SU-DHL-6 (cell line): ENCODE data around the gene SKIDA1.

ENCODE experiments used
- H2AFZ ChIP-seq: fragments of 200-600 bp; sonication (generic); 2 replicates; pipeline ENCODE4 v1.6.1; 2014; ENCODE audit warnings: low read depth, mild to moderate bottlenecking, moderate library complexity, mixed read lengths, antibody characterized with exemption, low read length; ENCODE audit not compliant: severe bottlenecking
- H3F3A ChIP-seq: fragments of 200-600 bp; shearing (Covaris generic); 2 replicates; pipeline ENCODE4 v1.6.0; 2016; ENCODE audit warnings: antibody characterized with exemption, mild to moderate bottlenecking; ENCODE audit not compliant: insufficient read depth
- H3K27ac ChIP-seq: fragments of 200-600 bp; sonication (generic); 2 replicates; pipeline ENCODE4 v1.5.1; 2016; ENCODE audit warnings: low read depth, mild to moderate bottlenecking, low read length, moderate library complexity, mixed read lengths
- H3K27me3 ChIP-seq: fragments of 200-600 bp; sonication (generic), shearing (Covaris generic); 2 replicates; pipeline ENCODE4 v1.6.0; 2014; ENCODE audit warnings: mild to moderate bottlenecking, low read length
- H3K36me3 ChIP-seq: fragments of 200-600 bp; sonication (generic); 2 replicates; pipeline ENCODE4 v1.6.1; 2014; ENCODE audit warnings: mild to moderate bottlenecking, low read length, mixed read lengths
- H3K4me2 ChIP-seq: fragments of 300-600, 200-600 bp; shearing (Covaris generic), sonication (generic); 2 replicates; pipeline ENCODE4 v1.6.0; 2014; ENCODE audit warnings: low read length, low read depth, mild to moderate bottlenecking; ENCODE audit not compliant: poor library complexity, severe bottlenecking
- H3K4me3 ChIP-seq: fragments of 200-600 bp; sonication (generic); 2 replicates; pipeline ENCODE4 v1.5.1; 2014; ENCODE audit warnings: antibody characterized with exemption, low read length, mild to moderate bottlenecking, mixed read lengths; ENCODE audit not compliant: insufficient read depth, poor library complexity, severe bottlenecking
- H3K79me2 ChIP-seq: fragments of 200-600 bp; sonication (generic); 2 replicates; pipeline ENCODE4 v1.6.1; 2014; ENCODE audit warnings: mild to moderate bottlenecking, low read length, moderate library complexity; ENCODE audit not compliant: insufficient read depth
- H3K9ac ChIP-seq: fragments of 200-600 bp; sonication (generic); 2 replicates; pipeline ENCODE4 v1.7.0; 2014; ENCODE audit warnings: mild to moderate bottlenecking, low read length
- H3K9me2 ChIP-seq: fragments of 200-600 bp; sonication (generic); replicated peaks from 2 replicates; pipeline ENCODE4 v1.6.1; 2014; ENCODE audit warnings: low read length; ENCODE audit not compliant: insufficient read depth
- H3K9me3 ChIP-seq: fragments of 200-600 bp; sonication (generic); 2 replicates; pipeline ENCODE4 v1.6.1; 2014; ENCODE audit warnings: low read length, mixed read lengths; ENCODE audit not compliant: insufficient read depth
- H4K20me1 ChIP-seq: fragments of 200-600 bp; sonication (generic); 2 replicates; pipeline ENCODE4 v1.6.1; 2014; ENCODE audit warnings: low read depth, mild to moderate bottlenecking, antibody characterized with exemption, low read length, moderate library complexity, mixed read lengths
- EZH2phosphoT487 ChIP-seq: fragments of 200-600 bp; sonication (generic), shearing (Covaris generic); conservative IDR thresholded peaks from 2 replicates; pipeline ENCODE4 v1.6.1; 2018; ENCODE audit warnings: mild to moderate bottlenecking, antibody characterized with exemption, low read length, moderate library complexity, mixed read lengths
- TF ChIP-seq, protein P1 (sequence below): fragments of 200-600 bp; sonication (generic); IDR thresholded peaks from one replicate; pipeline ENCODE4 v1.5.1; 2017; ENCODE audit warnings: antibody characterized with exemption, mild to moderate bottlenecking, low read length, moderate library complexity; ENCODE audit not compliant: insufficient read depth, poor library complexity, severe bottlenecking

Gene SKIDA1

DNA sequence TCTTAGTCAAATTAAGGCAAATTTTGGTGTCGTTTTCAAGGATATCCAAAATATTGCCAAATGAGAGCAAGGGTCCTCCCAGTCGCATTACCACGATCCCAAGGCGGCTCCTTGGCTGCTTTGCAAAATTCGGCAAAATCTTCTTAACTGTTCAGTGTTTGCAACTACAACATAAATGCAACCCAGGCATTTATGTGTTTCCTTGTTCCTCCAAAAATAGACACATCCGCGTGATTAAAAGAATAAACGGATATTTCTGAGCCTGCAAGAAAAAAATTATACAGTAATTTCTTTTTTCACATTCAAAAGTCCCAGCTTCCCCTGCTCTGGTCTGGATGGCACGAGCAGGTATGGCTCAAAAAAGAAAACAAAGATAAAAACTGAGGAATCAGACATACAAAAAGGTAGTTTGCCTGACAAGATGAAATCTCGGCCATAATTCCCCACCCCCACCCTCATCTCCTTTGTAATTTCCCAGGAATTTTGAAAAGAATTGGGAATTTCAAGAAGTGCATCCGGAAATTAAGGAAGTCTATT, 6.0 kb downstream of the SKIDA1 start:
- Histone ChIP-seq H3K27me3 (no peaks in the 10 kb centered on the region), H3K79me2 (no peaks in the 10 kb centered on the region), H3K9ac (no peak overlapping the region), H3F3A (peaks cover 3% of the 10 kb centered on the region; the same call in 1 of the 2 replicates), H3K27ac (no peak overlapping the region), H3K36me3 (no peaks in the 10 kb centered on the region), H3K9me3 (no peaks in the 10 kb centered on the region), H3K9me2 (no peaks in the 10 kb centered on the region), H4K20me1 (no peaks in the 10 kb centered on the region), H3K4me3 (no peak overlapping the region), H3K4me2 (no peak overlapping the region), H2AFZ (no peak overlapping the region)
- TF ChIP-seq, protein P1, sequence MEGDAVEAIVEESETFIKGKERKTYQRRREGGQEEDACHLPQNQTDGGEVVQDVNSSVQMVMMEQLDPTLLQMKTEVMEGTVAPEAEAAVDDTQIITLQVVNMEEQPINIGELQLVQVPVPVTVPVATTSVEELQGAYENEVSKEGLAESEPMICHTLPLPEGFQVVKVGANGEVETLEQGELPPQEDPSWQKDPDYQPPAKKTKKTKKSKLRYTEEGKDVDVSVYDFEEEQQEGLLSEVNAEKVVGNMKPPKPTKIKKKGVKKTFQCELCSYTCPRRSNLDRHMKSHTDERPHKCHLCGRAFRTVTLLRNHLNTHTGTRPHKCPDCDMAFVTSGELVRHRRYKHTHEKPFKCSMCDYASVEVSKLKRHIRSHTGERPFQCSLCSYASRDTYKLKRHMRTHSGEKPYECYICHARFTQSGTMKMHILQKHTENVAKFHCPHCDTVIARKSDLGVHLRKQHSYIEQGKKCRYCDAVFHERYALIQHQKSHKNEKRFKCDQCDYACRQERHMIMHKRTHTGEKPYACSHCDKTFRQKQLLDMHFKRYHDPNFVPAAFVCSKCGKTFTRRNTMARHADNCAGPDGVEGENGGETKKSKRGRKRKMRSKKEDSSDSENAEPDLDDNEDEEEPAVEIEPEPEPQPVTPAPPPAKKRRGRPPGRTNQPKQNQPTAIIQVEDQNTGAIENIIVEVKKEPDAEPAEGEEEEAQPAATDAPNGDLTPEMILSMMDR = no peak
- TF ChIP-seq EZH2phosphoT487 = no peak

DNA sequence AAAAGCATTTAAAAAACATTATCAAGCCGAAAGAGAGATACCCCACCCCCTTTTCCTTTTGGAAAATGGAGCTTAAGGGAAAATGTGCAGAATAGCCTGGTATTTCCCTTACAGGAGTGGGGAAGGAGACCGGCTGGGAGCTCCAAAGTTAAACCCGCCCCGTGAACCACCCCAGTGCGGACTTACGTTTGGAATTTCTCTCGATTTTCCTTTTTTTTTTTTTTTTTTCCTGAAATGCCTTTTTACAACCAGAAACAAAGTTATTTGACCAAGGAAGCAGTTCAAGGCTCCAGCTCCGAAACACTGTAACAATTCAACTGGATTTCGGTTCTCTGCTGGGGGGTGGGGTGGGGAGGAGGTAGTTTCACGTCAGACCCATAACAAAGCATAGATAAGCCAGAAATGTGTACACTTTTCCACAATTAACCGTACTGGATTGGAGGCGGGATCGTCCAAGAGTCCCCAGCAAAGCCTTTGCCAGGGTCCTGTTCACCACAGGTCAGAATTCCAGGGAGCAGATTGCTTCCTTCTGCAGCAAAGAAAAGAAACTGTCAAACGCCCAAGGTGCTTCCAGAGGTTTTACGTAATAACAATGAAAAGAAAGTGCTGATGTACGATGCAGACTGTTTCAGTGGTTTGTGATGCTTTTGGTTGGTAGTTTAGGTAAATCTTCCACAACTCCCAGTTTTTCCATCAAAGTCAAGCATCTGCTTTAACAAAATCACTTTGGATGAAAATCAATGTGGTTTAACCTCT, 6.7 kb downstream of the SKIDA1 start:
- H3K9me3 ChIP-seq = no peaks in the 10 kb centered on the region
- no peaks in the 10 kb centered on the region for H3K9me2 ChIP-seq
- no peaks in the 10 kb centered on the region for H3K36me3 ChIP-seq
- no peak overlapping the region for H3K4me3 ChIP-seq
- no peak overlapping the region for H2AFZ ChIP-seq
- no peak overlapping the region for H3K9ac ChIP-seq
- no peak overlapping the region for H3K27ac ChIP-seq
- TF ChIP-seq EZH2phosphoT487 = no peak
- TF ChIP-seq, protein P1 = no peak
- no peaks in the 10 kb centered on the region for H3K79me2 ChIP-seq
- H3K4me2 ChIP-seq = peak overlapping the region; percentile 58
- H3K27me3 ChIP-seq = no peaks in the 10 kb centered on the region
- peaks cover 3% of the 10 kb centered on the region; the same call in 1 of the 2 replicates for H3F3A ChIP-seq
- H4K20me1 ChIP-seq = no peaks in the 10 kb centered on the region

DNA sequence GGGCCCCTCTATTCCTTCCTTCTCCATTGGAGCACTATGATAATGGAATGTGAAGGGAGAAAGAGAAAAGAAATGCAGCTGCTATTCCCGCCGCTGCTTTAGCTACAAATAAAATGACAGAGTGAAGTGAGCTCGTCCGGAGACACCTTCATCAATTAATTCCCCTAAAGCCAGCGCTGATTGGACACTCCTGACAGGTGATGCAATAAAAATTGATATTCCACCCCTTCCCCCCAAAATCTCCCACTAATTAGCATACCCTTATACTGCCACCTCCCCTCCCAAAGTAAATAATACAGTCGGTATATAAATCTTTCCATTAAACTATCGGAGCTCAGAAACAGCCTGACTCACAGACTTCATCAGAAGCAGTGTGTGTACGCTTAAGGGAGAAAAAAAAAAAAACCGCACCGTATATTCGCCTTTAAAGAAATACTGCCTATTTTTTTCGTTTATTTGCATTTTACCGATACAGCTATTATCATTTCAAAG, 7.3 kb downstream of the SKIDA1 start:
- Histone ChIP-seq H3K4me2 (peak overlapping the region; percentile 58), H3K79me2 (no peaks in the 10 kb centered on the region), H3K27me3 (no peaks in the 10 kb centered on the region), H3F3A (peaks cover 3% of the 10 kb centered on the region; the same call in 1 of the 2 replicates), H3K9ac (0 out of 2 replicates have a peak overlapping the region, but pooled peaks have one; percentile 46), H3K27ac (no peak overlapping the region), H4K20me1 (no peaks in the 10 kb centered on the region), H3K4me3 (peak overlapping the region; percentile 55), H3K9me3 (no peaks in the 10 kb centered on the region), H2AFZ (no peak overlapping the region), H3K36me3 (no peaks in the 10 kb centered on the region), H3K9me2 (no peaks in the 10 kb centered on the region)
- no peak for TF ChIP-seq EZH2phosphoT487
- TF ChIP-seq, protein P1 = no peak
